ENCODE results near the gene CDCP1.

The CDCP1 gene

DNA sequence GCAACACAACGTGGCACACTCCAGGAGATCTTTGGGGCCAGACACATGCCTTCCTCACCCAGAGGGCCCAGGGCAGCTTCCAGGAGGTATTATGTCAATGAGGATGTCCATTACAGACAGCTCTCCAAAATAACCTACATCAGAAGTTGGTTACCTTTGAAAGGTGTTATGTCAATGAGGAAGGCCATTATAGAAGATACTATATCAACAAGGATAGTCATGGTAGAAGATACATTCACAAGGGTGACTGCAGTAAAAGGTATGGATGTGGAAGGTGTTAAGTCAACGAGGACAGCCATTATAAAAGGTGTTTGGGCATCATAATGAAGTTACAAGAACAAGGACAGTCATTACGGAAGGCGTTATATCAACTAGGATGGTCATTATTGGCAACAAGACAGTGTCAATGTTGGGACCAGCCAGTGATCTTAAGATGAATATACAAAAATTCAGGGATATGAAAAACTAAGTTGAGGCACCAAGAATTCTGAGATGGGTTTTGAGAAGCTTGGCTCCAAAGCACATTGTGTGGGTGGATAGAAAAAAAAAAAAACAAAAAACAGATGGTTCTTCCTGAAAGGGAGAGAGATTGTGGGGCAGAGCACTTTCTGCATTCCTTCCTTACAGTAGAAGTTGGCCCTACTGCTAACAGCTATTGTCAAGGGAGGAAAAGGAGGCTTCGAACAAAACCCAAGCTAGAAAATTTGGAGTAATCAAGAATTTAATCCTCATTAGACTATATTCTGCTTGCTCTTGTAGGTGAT, 11.2 kb downstream of the CDCP1 start:
- DNase-seq = no peak

DNA sequence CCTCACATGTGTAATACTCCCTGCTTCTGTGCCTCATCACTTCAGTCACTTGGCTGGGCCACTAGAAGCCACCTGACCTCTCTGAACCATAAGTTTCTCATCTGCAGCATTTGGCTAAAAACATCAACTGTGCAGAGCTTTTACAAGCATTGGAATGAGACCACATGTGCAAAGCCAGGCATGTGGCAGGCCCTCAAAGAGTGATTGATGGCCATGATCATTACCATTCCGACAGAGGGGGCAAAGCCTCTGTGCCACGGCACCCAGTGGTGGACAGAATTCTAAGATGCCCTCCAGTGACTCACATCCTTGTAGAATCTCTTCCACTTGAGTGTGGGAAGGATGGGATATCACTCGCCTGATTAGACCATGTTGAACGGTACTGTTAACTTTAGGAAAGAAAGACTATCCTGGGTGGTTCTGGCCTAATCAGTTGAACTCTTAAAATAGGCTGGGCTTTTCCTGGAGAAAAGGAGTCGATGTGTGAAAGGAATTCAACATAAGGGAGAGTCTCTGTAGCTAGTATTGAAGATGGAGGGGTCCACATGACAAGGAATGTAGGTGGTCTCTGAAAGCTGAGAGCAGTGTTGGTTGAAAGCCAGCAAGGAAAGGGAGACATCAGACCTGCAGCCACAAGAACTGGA, 13.5 kb downstream of the CDCP1 start:
- no peak for DNase-seq

DNA sequence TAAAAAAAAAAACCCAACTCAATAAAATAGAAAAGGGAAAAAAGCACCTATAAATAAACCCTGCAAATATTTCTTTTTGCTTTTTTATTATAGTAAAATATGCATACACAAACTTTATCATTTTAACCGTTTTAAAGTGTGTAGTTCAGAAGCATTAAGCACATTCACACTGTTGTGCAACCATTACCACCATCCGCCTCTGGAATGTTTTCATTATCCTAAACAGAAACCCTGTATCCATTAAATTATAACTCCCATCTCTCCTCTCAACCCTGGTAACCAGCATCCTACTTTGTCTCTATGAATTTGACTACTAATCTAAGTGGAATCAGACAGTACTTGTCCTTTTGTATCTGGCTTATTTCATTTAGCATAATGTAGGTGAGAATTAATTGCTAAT, 15.0 kb downstream of the CDCP1 start:
- peak; percentile 67 for DNase-seq

DNA sequence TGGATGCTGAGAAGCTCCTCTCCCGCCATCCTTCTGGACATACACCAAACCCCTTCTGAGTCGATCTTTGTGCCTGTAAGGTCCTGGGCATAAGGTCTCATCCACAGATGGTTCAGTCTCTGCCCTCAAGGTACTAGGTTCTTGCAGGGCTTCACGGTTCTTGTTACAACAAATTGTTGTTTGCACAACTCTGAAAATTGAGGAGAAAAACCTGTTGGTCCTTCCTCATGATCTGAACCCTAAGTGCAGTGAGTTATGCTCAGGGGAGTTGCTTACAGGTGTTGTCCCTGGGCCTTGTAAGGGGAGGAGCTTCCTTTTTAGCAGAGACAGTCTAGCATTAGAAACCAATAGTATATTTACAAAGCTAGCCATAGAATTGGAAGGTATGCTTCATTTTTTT, 15.7 kb downstream of the CDCP1 start:
- no peak for DNase-seq

DNA sequence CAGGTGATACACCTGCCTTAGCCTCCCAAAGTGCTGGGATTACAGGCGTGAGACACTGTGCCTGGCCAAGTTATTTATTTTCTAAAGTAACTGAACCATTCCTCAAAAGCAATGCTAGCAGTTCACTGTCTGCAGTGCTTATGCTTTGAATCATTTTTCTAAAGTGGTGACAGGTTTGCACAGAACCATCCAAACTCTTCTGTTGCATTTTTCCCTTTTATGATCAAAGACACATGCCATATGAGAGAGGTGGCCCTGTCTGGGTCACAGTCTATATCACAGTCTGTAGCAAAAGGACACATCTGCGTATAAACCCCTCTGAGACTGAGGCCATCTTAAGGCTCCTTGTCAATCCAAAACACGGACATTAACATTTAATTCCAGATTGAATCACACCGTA, 17.2 kb downstream of the CDCP1 start:
- DNase-seq = no peak

DNA sequence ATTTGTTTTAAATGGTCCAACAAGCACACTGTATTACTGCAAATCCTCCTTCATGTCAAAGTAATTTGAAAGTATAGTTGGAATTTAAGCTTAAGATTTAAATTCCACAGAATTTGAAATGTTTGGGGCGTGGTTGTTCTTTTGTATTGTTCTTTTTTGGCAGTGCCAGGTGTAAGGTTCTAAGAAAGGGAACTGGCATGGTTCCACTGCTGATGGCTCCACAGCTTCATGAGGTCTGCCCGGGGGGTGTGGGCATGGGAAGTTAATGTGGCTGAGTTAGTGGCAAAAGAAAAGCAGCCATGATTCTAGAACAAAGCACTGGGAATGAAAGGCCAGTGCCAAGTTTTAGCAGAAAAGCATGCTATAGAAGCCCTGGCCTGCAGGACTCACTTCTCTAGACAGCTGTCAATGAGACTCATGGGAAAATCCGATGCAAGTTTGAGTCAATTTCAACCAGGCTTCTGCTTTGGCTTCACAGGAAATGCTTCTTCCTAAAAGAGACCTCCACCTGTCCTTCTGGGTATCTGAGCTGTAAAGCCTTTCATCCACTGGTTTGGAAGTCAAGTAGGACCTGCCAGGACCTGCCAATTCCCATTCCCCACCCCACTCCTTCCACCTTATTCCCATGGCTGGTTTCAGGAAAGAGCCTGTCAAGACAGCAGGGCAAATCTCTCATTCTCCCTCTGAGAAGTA, 18.9 kb downstream of the CDCP1 start:
- DNase-seq = no peak

DNA sequence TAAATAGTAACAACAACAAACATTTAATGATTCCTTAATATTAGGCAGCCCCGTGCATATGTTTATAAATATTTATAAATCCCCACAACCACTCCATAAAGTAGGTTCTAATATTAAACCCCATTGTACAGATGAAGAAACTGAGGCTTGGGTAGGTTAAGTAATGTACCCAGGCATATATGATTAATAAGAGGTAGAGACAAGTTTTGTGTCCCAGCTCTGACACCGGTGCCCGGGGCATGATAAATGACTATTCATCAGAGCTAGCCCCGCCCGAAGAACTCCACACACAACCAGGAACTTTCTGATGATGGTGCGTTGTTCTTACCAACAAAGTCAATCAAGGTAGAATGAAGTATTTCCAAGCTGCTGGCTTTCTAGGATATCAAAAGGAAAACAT, 19.4 kb downstream of the CDCP1 start:
- DNase-seq = no peak

DNA sequence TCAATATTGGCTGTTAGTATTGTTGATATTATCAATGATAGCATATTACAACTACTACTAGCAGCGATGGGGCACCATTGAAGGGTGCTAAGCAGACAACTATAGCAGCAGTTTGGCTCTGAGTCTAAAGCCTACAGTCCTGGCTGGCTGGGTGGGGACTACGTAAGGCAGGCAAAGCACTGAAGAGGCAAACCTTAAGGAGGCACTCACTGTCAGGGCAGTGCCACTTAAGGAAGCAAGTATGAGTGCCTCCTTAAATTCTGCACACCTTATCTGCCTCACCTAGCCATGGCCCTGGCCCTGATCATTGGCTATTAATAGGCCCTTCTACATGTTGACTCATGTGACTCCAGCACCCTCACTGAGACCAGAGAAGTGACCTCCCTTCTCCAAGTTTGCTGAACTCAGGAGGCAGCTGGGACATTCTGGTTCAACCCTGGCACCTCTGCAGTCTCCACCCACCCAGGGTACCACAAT, 20.6 kb downstream of the CDCP1 start:
- no peak for DNase-seq

DNA sequence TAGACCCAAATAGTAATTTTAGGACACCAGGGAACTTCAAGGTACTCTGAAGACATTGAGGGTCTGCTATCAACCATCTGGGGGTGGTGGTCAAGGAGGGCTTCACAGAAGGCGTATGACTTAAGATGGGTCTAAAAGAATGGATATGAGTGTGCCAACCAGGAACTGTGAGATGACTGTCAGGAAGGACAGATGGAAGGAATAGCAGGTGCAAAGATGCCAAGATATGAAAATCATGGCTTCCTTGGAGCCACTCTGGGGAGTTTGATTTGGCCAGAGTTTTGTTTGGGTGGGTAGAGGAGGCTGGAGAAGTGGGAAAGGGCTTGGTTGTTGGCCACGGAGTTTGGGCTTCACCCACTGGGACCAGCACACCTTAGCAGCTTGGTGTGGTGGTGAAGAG, 21.2 kb downstream of the CDCP1 start:
- no peak for DNase-seq

DNA sequence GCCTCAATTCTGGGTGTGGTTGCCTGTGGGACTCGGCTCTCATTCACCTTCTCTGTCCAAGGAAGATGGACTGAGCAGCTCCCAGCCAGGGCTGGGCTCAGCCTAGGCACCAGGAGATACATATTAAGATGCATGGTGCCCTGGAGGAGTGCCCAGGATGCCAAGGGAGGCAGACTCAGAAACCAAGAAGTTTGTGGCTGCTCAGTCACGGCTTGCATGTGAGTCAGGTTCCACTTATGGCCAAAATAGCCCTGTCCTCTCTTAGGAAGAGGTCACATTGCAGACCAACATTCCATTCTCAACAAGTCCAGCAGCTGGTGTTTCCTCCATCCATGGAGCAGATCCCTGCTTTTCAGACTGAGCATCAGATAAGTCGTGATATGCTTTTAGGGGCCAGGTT, 21.8 kb downstream of the CDCP1 start:
- peak; percentile 77 for DNase-seq

DNA sequence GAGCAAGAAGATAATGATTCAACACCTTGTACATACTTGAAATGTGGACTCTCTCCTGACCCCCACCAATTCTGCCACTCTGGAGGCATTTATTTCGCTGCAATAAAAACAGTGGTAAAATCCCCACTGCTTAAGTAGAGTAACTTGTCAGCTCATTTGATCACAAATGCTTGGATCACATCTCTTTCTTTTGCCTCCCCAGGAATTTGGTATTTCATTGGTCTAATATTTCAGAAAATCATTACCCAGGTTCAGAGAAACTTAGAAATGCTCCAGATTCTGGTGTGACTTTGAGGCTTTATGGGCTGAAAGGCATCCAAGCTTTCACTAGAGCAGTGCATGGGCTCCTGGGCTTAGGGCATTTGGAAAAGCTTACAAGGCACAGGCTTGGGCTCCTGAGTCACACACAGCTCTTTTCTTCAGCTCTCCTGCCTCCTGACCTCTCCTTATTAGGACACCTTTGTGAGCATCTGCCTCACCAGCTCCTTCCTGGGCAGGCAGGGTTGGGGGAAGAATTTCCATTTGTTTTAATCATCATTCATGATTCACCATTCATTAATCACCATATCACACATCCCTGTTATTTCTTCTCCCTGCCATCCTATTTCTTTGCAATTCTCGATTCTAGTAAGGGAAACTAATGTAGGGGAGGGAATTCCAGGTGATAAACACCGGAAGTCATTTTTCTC, 22.5 kb downstream of the CDCP1 start:
- peak; percentile 83 for DNase-seq

DNA sequence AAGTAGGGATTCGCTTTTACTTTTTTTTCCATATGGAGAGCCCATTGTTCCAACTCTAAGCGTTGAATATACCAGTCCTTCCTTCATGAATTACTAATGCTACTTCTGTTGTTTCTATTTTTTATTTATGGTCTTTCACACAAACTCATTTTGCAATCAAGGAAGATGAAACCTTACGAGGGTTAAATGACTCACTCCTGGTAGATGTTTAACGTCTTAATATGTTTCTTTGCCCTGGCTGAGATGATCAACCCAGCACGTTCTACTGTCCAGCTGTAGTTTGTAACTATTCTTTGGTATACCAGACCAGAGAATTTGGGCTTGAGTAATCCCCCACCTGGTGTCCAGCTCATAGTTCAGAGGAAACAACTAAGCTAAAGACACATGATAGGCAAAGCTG, 23.1 kb downstream of the CDCP1 start:
- peak; percentile 55 for DNase-seq

DNA sequence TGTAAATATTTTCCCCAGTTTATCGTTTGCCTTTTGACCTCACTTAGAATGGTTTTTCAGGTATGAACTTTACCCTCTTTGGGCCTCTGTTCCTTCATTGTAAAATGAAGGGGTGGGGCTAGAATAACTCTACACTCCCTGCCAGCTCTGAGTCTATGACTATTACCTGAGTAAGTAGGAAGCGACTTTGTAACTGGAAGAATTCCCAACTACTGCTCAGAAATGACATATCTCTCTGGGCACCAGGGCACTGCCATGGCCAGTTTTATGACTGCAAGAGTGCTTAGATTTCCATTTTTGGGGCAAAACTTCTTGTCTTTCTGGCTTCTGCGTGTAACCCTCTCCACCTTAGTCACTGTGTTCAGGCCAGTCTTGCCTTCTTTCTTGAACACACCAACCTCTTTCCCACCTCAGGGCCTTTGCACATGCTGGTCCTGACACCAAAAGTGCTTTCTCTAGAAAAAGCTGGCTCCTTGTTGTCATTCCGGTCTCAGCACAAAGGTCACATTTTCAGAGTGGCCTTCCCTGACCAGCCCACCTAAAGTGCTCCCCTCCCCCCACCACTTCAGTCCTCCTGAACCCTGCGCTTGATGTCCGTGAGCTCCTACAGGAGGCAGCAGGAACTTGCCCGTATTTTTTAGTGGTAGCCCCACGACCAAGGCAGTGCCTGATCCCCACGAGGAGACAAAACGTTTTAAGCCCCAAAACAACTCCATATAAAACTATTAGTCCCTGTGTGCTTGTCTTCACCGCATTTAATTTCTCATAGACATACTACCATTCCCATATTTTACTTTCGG, 25.6 kb downstream of the CDCP1 start:
- no peak for DNase-seq

DNA sequence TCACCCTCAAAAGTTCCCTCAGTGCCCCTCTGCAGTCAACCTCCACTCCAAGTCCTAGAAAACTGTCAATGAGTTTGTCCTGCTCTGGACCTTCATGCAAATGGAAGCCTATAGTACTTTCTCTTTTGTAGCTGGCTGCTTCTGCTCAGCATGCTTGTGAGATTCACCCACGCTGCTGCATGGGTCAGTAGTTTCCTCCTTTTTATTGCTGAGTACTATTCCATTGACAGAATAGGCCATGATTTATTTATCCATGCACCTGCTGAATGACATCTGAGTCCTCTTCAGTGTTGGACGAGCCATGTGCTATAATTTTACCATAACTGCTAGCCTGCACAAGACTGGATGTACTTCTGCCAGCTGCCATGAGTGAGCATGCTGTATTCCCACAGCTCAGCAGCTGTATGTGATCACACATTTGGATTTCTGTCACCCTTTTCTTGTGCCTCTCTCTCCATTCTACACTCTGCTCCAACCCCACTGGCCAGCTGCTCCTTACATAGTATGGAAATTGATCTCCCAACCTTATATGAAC, 26.3 kb downstream of the CDCP1 start:
- no peak for DNase-seq

DNA sequence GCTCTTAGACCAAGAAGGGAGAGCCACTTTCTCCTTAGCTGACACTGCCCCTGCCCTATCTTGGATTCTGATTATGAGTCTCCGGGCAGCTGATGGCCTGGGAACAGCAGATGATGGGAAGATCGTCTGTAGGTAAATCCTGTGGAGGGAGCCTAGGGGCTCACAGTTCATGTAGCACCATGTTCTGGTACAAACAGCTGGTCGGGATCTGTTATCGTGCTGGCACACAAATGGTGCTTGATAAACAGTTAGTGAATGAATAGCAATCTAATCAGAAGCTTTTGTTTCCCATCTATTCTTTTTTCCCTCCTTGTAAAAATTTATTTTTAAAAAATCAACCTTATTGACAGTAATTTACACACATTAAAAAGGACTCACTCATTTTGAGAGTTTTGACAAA, 26.8 kb downstream of the CDCP1 start:
- no peak for DNase-seq

DNA sequence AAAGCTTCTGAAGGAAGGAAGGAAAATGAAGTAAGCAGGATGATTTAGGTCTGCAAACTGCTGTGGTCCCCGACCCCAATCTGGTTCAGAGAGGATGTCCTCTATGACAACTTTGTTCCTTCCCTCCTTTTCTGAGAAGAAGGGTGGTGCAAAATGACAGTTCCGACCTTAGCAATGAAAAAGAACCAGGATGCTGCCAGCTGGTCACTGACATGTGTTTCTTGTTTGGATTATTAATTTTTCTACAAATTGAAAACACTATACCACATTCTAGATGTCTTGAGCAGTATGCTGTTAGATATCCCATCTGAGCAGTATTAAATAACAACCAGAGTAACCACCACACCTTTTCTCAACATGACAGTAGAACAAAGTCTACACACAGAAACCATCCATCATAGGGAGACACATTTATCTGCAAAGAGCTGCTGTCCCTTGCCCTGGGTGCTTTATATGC, 27.5 kb downstream of the CDCP1 start:
- no peak for DNase-seq

DNA sequence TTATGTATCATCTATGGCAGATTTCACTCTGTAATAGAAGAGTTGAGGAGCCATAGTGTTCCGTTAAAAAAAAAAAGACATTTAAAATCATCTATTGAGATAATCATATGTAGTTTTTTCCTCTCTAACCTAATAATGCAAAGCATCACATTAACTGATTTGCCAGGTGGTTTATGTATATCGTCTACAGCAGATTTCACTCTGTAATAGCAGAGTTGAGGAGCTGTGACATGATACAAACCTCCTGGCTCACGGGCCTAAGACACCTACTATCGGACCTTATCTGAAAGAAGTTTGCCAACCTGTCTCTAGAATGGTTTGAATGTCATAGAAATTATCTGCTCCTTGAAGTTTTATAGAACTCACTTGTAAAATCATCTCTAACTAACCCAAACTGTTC, 29.8 kb downstream of the CDCP1 start:
- no peak for DNase-seq

DNA sequence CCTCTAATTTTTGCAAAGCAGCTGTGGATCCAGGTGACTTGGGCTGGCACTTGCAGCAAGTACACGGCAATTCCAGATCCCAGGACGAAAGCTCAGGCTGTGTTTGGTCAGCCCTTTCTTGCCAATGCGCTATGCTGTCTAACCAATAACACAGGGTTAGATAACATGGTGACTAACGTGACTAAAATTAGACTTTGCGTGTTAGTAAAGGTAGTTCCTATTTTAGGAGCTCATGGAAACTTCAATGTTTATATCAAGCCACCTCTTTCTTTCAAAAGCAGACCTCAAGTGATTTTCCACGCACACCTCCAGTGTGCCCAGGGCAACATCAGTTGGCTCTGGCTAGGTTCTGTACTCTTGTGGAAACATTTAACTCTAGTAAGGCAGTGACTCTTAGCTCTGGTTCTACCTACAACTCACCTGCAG, 32.5 kb downstream of the CDCP1 start:
- no peak for DNase-seq

DNA sequence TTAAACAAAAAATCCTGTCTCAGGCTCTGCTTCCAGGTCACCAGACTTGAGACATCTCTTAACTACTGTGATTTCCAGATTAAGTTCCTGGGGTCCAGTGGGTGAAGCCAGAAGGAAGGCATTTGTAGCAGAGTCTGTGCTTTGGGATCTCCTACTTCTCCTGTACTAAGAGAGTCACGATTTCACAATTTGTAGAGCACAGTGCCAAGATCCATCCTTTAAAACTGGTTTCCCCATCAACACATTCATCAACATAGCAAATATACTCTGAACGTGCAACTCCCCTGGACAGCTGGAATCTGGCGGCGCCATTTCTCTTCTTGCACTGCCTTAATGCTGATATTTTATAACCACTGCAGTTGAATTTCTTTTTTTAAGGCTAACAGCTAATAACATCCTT, 33.2 kb downstream of the CDCP1 start:
- DNase-seq = peak; percentile 58

DNA sequence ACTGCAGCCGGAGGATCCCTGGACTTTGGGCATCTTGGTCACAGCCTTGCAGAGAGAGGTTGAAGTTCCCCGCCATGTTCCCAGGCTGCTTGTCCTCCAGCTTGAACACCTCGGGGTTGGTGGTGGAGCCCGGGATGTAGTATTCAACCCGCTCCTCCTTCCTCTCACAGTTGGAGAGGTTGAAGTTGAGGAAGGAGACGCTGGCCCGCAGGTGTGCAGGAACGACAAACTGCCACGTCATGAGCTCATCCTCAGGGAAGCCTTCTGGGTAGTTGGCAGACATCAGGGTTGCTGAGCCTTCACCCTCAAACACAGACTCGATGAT, 35.7 kb downstream of the CDCP1 start:
- DNase-seq = no peak

DNA sequence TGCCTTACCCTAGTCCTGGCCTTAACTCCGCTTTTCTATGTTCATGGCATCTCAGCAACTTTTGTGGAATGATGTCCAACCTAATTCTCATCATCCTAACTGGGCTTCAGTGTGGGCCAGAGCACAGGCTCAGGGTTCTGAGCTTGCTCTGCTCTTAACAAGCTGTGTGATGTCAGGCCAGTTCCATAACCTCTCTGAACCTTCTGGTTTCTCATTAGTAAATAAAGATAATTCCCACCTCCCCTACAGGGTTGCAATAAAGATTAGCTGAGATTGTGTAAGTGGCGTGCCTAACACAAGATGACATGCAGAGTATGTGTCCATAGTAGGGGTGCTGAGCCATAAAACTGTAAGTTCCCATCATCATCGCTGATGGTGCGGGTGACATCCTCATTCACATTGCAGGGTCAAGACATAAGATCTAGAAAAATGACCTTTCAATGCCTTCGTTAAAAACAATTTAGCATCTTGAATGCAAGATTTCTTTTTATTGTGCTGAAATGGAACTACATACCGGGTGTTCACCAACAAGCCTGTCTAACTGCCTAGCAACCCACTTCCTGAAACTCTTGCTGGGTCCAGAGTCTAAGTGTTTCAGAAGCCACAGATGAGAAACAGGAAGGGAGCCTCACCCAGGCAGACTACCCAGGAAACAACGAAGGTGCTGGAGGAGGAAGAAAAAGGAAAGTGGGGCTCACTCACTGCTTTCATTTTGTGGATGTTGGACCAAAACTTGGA, 36.2 kb downstream of the CDCP1 start:
- no peak for DNase-seq
